Measurements from ENCODE around the gene MTG2. TPM values are rescaled to one million over a fixed set of nuclear protein-coding genes. Genes with fewer than 3 reads are reported as not detected.

Gene MTG2
- total RNA-seq, 1 donor from 2014 or later, result 7.8 TPM

- DNase-seq (ENCODE audit: low read depth in 2 of 2), result peak in 1 of 2 donors; percentile 53
Observed at GRCh38 chr20:62219992-62220665, 37.3 kb downstream of the MTG2 start, which contains the start of gene HRH3. TSS of gene HRH3 (minus strand) at chr20:62220278. CDS start at chr20:62219970, 308 bp downstream.

- no peak for DNase-seq (ENCODE audit: low read depth in 2 of 2)
Observed at GRCh38 chr20:62220666-62221568, 38.1 kb downstream of the MTG2 start.

GRCh38 chr20:62222266-62222850 is 39.5 kb downstream of the MTG2 start:
- DNase-seq (ENCODE audit: low read depth in 2 of 2), result no peak

GRCh38 chr20:62222972-62223371 is 40.1 kb downstream of the MTG2 start:
- no peak for DNase-seq (ENCODE audit: low read depth in 2 of 2)

GRCh38 chr20:62223571-62223970 is 40.7 kb downstream of the MTG2 start:
- no peak for DNase-seq (ENCODE audit: low read depth in 2 of 2)

GRCh38 chr20:62224113-62224855 is 41.5 kb downstream of the MTG2 start:
- DNase-seq (ENCODE audit: low read depth in 2 of 2), result no peak

GRCh38 chr20:62225026-62225425 is 42.2 kb downstream of the MTG2 start:
- no peak for DNase-seq (ENCODE audit: low read depth in 2 of 2)

- DNase-seq (ENCODE audit: low read depth in 2 of 2), result no peak
Observed at GRCh38 chr20:62225820-62226635, 43.2 kb downstream of the MTG2 start.

GRCh38 chr20:62226707-62227590 is 44.1 kb downstream of the MTG2 start:
- DNase-seq (ENCODE audit: low read depth in 2 of 2), result no peak

- no peak for DNase-seq (ENCODE audit: low read depth in 2 of 2)
Observed at GRCh38 chr20:62227591-62227976, 44.8 kb downstream of the MTG2 start.

- no peak for DNase-seq (ENCODE audit: low read depth in 2 of 2)
Observed at GRCh38 chr20:62227977-62228958, 45.4 kb downstream of the MTG2 start.

- DNase-seq (ENCODE audit: low read depth in 2 of 2), result no peak
Observed at GRCh38 chr20:62228982-62229545, 46.2 kb downstream of the MTG2 start.

- no peak for DNase-seq (ENCODE audit: low read depth in 2 of 2)
Observed at GRCh38 chr20:62229667-62230066, 46.8 kb downstream of the MTG2 start.

- no peak for DNase-seq (ENCODE audit: low read depth in 2 of 2)
Observed at GRCh38 chr20:62230276-62230675, 47.4 kb downstream of the MTG2 start.

GRCh38 chr20:62230696-62231095 is 47.9 kb downstream of the MTG2 start:
- DNase-seq (ENCODE audit: low read depth in 2 of 2), result no peak

GRCh38 chr20:62231292-62231691 is 48.5 kb downstream of the MTG2 start:
- no peak for DNase-seq (ENCODE audit: low read depth in 2 of 2)

- DNase-seq (ENCODE audit: low read depth in 2 of 2), result no peak
Observed at GRCh38 chr20:62232194-62232593, 49.4 kb downstream of the MTG2 start.
